HG02970 (cell line): ENCODE data around the gene CDK5.

ENCODE experiments used
- ATAC-seq: cut with Tn5 transposase; IDR thresholded peaks from one replicate; pipeline ENCODE4 v1.9.1; 2021; ENCODE audit warnings: mild to moderate bottlenecking, moderate library complexity, moderate number of reproducible peaks; ENCODE audit not compliant: unreplicated experiment, low FRiP score

CDK5 gene

GRCh38 chr7:151006590-151007300 is 51.0 kb downstream of the CDK5 start:
- ATAC-seq = no peak

GRCh38 chr7:151005566-151005965 is 52.1 kb downstream of the CDK5 start:
- no peak for ATAC-seq
